RPMI8226 (cell line): ENCODE results near the gene REEP1.
A peak's percentile ranks its signal among the peaks of the same experiment; 100 is the strongest.

ENCODE experiments used
- DNase-seq: peaks from one replicate; pipeline ENCODE4 v3.0.0-alpha.2; 2015

Gene REEP1

DNA sequence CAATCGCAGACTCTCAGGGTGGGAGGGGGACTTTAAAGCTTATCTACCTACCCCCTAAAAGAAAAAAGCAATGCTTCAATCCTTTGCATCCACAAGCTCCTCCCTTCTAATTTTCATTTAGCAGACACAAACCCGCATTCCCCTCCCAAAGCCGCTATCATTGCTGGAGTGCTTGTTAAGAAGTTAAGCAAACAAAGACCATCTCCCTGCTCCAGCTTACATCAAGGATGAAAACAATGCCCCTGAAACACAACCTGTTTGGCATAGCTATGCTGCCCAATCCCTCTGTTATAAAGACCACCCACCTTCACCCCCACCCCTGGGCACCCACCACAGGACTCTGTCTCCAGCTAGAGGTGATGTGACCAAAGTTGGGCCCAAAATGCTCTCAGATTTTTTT is 33.0 kb downstream of the REEP1 start:
- DNase-seq, result no peak

DNA sequence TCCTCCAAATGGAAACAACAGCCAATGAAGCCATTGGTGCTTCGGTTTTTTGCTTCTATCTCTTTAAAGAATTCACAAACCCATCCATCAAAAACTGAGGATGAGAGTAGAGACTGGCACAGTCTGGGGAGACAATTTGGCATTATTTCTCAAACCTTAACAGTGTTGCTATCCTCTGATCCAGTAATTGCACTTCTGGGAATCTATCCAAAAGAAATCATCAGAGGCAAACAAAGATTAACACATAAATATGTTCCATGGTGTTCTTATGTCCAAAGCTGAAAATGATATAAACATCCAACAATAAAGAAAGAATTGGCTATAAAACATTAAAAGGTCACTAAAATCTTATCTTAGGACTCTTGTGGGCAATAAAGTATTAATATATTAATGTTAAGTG is 35.1 kb downstream of the REEP1 start:
- no peak for DNase-seq

DNA sequence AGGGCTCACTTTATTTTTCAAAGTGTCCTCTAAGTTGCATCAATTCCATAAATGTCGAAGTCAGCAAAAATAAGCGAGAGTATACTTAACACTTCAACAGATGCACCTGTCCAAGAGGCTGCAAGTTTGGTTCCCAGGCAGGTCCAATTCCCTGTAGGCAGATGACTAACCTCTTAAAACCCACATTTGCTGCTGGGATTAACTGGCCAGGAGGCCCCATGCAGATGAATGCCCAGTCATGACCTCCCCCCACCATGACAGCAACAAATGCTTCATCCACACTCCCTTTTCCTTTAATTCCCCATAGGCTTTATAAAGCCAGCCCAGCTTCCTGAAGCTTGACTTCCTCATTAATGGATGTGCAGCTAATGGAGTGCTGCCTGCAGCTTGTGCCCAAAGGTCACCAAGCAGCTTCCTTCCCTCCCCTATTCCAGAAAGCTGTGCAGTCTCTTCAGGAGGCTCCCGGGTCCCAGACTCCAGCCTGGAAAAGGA is 35.7 kb downstream of the REEP1 start:
- DNase-seq, result no peak

DNA sequence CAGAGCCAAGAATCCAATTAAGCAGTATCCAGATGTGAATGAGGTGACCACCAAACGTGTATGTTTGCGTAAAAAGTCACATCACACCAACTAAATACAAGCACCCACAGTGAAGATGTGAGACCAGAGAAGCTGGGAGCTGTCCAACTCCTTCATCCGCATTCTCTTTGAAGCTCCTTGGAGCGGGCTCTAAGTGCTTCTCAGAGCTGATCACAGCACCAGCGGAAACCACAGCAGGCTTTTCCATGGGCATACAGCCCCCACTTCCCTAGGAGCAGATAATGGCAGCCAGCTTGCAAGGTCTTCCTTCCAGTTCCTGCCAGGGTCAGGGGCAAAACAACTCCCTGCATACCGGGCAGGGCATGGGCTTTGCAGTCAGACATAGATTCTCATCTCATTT is 36.4 kb downstream of the REEP1 start:
- DNase-seq, result no peak

DNA sequence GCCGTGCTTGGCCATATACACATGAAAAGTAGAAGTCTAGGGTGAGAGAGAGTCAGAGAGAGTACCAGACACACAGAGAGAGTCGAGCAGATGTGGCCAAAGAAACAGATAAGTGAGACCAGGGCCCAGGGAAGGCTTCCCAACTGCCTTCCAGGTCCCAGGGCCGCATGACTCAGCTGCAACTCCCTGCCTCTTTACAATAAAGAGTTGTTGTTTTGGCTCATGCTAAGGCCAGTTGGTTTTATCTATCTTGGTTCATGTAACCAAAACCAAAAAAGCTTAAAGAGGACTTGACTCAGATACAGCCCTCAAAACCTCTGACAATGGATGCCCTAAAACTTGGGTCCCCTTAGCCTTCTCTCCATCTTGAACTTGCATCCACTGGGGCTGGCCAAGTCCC is 36.9 kb downstream of the REEP1 start:
- DNase-seq, result no peak

DNA sequence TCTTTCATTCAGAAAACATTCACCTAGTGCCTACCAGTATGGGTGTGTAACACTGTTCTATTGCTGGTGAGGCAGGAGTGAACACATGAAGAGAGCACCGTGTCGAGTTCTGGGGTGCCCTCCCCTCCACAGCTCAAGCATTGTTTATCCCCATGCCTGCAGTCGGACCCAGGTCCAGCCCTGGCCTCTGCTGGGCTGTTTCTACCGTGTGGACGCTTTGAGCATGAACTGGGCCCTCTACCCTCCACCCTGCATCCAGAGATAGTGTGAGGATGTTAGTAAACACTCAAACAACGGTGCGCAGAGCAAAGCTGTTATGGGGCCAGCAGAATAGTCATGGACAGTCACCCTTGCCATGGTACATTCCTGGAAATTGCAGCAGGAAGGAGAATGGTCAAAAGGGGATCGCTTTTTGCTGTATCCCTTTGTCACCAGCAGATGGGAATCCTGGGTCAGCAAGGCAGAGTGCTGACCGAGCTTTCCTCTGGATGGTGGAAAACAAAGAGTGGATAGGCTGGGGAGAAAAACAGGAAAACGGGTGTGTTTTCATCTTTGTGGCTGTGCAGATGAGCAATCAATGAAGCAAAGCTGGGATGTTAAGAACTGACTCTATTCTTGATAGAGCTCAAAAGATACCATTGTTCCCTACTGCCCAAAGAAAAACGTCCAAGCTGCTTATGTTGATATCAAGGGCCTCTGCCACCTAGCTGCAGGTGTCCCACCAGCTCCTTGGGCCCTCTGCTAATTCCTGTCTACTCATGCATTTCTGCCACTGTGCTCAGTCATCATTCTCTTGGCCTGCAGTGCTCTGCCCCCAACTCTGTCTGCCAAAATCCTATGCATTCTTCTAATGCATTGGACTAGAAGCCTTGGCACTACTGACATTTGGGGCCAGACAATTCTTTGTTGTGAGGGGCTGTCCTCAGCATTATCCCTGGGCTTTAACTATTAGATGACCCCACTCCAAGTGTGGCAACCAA is 38.7 kb downstream of the REEP1 start:
- peak; percentile 82 for DNase-seq

DNA sequence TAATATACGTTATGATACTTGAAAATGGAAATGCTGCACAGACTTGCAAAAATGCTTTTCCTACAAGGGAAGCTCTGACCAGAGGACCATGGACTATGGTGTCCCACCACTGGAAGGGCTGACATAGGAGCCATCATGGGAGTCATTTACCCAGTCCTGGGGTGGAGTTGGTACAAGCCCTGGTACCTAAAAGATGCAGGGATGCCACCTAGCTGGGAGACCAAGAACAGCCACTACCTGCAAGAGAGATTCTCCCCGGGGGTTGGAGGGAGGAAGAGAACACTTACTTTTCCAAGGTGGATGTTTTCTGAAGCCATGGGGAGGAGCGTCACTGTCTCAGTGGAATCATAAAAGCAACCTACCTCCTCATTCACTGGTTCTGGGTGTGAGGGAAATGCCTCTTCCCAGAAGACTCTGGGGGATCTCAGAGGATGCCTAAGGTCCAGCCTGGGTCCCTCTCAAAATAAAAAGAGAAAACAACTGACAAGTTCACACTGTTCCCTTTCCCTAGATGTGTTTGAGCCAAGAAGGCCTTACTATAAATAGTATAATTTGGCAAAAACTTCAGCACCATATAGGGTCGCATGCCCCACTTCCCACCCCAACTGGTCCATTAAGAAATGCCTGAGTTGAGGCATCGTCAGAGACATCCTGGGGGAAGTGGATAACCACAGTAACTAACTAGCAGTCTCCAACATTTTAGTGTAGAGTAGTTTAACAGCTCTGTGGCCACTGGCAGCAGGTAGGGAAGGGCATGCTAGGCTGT is 39.9 kb downstream of the REEP1 start:
- peak; percentile 21 for DNase-seq

DNA sequence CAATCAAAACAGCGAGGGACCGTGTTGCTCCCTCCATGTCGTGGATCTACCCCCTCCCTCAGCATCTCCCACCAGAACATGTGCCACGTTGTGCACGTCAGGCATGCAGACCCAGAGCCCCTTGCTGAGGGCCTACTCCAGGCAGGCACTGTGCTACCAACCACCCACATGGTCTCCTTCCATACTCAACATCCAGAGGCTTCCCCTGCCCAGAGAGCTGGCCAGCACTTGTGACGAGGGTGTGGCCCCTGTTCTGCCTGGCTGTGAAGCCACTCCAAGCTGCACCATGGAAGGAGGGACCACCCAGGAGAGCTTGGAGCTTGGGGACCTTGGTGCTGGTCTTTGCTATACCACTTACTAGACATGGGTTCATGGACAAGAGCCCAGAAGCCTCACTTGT is 40.5 kb downstream of the REEP1 start:
- no peak for DNase-seq

DNA sequence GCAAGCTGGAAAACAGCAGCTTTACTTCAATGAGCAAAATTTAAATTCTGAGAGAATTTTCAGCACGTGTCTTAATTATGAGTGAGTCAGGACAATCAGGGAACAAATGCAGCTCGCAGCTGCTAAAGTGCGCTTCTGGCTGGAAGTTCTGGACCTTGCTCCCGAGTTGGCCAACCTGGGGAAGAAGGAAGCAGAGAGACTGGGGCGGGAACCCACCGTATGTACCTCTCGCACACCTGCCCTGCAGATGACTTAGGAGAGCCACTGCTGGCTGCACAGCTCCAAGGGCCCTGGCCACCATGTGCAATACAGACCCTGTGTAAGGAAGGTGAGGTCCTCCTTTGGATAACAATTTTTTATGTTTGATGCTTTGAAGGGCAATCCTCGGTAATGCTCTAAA is 42.4 kb downstream of the REEP1 start:
- DNase-seq, result no peak

DNA sequence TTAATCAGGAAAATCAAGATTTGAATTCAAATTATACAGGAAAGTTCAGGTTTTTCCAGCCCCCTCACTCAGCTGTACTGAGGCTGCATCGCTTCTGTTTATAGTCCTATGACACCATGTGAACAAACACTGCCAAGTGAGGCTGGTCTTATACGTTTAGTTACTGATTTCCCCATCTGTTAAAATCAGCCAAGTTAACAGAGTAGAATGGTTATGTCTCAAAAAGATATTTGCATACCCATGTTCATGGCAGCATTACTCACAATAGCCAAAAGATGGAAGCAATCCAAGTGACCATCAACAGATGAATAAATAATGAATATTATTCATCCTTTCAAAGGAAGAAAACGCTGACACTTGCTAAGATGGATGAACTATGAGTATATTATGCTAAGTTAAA is 43.8 kb downstream of the REEP1 start:
- DNase-seq, result no peak

DNA sequence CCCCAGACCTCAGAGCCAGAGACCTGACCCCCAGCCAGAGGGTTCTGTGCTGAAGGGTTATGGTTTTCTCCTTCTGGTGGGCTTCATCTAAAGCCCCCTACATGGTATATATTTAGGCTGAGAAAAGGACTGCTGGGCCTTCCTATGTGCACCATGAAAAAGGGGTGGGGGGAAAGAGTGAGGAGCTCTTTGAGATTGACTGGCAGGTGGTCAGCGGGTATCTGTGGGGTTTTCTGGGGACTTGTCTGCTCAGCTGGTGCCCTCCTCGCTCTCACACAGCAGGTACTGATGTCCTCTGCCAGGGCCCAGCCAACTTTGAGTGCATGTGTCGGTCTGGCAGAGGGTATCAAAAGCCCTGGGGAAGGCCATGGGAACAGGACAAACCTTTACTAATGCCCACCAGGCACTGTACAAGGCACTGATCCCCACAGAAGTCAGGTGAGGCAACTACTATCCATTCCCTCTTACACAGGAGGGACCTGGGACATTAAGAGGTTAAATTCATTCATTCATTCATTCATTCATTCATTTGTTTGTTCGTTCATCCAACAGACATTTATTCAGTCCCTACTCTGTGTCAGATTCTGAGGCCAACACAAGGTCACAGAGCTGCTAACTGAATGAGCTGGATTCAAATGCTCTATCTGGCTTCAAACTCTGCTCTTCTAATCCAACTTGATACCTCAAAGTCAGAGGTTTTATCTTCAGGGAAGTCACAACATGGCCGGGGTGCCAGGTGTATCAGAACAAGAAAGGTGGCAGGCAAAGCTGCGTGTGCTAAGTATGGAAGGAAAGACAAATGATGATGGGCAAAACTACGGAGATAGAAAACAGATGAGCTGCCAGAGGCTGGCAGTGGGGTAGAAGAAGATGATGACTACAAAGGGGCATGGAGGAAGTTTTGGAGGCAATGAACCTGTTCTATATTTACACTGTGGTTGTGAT is 44.6 kb downstream of the REEP1 start:
- DNase-seq, result no peak

DNA sequence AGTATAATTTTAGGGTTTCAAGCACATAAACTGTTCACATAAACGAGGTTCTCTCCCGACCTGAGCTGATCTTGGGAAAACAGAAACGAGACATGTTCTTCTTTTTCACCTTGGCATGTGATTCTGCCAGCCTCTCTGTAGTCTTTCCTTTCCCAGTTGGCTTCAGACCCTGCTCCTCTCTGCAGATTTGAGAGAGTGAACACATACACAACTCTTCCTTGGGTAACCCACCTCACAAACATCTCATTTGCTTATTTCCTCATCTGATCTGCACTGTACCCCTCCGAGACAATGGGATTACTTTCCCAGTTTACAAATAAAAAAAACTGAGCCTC is 46.1 kb downstream of the REEP1 start:
- no peak for DNase-seq

DNA sequence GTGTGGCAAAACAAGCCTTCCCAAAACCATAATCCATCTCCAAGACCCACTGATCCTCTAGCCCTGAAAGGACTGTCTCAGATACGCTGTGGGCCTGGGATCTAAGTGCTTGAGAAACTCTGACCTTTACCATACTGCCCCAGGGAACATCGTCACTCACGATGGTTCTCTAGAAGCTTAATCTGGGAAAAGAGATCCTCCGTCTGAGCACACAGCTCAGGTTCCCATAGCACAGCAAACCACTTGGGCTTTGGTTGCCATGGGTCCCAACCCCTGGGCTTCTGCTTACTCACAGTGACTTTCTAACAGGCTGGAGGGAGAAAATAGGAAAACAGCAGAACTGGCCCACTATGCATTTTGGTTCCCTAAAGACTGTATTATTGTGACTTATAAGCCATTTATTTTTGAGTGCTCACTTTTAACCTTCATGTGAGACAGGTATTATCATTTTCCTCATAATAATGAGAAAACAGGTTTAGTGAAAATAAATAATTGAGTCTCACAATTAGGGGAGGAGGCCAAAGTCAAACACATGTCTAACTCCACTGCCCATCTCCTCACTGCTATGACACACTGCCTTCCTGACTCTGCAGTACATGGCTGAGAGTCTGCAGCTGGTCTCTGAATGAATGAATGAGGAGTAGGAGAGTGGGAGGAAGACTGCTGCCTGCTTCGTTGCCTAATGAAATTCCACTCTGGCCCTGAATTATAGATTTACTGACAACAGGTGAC is 46.7 kb downstream of the REEP1 start:
- DNase-seq, result no peak

DNA sequence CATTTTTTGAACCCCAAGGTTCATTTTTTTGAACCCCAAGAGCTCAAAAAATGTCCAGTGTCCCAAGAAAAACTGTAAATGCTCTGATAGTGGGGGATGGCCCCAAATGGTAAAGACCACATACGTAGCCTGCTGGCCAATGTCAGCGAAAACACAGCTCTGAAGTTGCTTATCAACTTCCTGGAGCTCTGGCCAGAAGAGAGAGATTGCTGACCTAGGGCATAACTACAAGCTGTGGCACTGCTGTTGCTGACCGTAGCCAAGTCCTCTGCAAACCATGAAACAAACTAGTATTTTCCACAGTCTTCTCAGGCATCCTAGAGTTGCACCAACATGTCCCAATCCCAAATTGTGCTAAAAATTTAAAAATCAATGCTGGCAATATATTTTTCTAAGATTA is 50.9 kb downstream of the REEP1 start:
- DNase-seq, result peak; percentile 66

DNA sequence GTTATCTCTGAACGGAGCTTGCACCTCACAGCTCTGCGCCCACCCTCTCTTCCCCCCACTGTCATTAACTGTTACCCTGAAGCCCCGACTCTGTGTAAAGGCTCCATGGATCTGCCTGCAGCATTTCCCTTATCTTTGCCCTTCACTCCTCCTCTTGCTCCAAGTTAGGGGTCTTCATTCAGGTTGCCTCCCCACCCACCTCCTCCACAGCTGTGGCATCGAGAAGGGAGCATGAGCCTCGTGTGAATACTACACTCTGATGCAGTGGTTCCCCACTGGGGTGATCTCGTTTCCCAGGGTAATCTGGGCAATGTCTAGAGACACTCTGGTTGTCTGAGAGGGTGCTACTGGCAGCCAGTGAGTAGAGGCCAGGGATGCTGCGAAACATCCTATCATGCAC is 51.4 kb downstream of the REEP1 start:
- DNase-seq, result no peak

DNA sequence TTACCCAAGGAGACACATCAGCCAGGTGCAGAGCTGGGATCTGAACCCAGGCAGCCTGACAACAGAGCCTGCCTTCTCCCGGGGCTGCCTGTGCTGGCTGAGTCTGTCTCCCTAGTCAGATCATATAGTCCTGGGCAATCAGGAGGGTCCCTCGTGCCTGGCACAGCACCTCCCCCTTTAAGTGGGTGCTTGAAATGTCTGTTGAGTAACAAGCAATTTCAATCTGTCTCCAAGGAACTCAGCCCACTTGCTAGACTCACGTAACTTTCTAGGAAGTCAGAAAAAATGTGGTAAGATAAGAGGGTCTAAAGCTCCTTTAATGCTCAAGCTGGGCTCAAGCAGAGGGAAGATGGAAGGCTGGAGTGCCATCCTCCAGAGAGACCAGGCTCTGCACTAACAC is 51.9 kb downstream of the REEP1 start:
- DNase-seq, result no peak

DNA sequence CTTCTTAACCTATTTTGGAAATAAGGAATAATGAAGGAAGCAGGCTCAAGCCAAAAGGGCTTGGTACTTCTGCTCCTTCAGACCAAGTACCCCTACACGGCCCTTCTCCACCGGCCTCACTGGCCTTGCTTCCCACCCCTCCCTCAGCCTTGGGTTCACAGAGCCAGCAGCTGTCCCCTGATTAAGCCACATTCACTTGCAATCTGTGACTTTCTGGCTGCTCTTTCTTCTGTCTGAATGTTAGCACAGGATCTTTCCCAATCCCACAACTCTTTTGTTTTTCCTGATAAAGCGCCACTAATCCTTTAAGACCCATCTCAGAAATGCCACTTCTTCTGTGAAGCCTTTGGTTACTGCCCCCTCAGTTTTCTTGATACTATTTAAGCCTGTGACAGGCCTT is 52.4 kb downstream of the REEP1 start:
- no peak for DNase-seq

DNA sequence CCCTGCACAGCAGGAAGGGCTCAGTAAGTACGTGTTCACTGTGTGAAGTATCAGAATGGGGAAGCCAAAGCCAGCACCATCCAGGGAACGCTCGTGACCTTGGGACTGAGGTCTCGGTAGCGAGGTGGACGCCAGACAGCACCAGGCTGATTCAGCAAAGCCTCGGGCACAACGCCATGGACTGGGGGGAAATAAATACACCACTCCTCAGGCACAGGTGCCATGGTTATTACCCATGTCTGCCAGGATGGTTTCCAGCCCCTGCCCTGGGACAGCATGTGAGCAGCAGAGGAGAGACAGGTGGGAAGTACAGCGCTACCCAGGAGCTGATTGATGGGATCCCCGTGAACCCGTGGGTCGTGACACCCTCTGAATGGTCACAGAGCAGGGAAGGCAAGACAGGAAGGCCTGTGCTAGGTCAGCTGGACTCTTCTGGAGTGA is 53.0 kb downstream of the REEP1 start:
- no peak for DNase-seq

DNA sequence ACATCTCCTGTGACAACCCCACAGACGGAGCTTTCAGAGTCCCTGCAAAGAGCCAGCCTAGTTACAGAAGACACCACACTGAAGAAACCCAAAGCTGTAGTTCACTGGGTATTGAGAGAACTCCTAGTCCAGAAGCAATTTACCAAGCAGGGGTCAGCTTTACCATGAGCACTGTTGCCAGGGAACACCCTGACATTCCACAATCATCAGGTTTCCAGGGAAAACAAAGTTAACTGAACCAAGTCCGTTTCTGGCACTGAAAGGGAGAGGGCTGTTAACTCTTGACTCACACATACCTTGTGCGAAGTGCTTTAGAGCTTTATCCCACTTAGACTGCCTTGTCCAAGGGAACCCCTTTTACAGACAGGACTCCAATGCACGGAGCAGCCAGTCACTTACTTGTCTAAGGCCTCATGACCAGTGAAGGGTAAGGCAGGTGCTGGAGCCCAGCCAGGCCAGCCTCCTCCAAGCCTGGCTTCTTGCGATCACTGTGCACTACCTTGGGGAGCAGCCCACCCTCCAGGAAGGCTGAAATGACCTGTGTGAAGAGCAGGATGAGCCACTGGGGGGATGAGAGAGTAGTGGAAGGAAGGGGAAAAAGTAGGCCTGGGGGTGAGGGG is 53.9 kb downstream of the REEP1 start:
- no peak for DNase-seq

DNA sequence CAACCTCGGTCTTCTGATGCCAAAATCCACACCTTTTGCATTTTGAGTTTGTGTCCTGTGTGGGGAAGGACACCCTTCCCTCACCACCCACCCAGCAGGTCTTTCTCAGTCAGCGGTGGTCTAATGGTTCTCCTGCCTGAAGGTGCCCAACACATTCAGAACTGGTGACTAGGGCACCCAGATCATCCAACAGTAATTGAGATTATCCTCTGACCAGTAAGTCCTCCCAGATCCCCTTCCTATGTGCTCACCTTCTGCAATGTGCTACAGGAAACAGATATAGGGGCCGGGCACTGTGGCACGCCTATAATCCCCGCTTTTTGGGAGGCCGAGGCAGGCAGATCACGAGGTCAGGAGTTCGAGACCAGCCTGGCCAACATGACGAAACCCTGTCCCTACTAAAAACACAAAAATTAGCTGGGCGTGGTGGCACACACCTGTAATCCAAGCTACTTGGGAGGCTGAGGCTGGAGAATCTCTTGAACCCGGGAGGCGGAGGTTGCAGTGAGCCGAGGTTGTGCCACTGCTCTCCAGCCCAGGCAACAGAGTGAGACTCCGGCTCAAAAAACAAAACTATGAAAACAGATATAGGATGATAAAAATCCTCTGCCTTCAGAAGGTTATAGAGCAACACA is 56.2 kb downstream of the REEP1 start:
- DNase-seq, result no peak

DNA sequence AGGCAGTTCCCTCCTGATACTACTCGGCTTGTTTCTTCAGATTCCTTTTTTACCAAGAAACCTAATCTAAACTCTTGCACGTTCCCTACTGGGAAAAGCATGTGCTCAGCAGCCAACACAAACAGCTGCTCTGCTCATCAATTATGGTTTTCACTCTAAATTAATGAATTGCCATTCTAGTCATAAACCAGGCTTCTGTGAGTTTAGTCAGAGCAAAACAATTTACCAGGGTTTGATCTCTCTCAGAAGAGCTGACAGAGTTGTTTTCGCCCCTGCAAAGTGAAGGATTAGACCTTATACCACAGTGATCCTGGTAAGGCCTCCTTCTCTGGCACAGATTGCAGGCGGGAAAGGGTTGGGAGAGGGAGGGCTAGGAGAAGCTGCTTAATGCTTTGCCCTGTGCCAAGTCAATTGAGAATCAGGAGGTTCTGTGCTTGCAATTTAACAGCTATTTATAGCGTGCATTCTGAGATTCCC is 57.2 kb downstream of the REEP1 start:
- DNase-seq, result no peak
